ENCODE data around the gene SURF4.

GRCh38 chr9:133332381-133332730, 43.5 kb downstream of the SURF4 start:
- no peak for TF ChIP-seq MAX (IDR thresholded peaks at IDR 0.05)
- TF ChIP-seq NFIC (IDR thresholded peaks at IDR 0.05) = no peak
- no peak for TF ChIP-seq EGR1 (IDR thresholded peaks at IDR 0.05)
- no peak for TF ChIP-seq TAF1 (IDR thresholded peaks at IDR 0.05; ENCODE audit: low read depth)
- TF ChIP-seq USF1 (IDR thresholded peaks at IDR 0.05) = no peak
- TF ChIP-seq YY1 (IDR thresholded peaks at IDR 0.05; ENCODE audit: low read depth) = no peak
- TF ChIP-seq CREB1 (IDR thresholded peaks at IDR 0.05; ENCODE audit: low read depth) = no peak
- no peak for TF ChIP-seq ZBTB7A (IDR thresholded peaks at IDR 0.05; ENCODE audit: low read depth)
- TF ChIP-seq RAD21 (IDR thresholded peaks at IDR 0.05; ENCODE audit: low read depth) = no peak
- TF ChIP-seq REST (IDR thresholded peaks at IDR 0.05; ENCODE audit: low read depth) = no peak

Measured in Ishikawa (cell line).